HCT116 (cell line): ENCODE data around the gene NAA25. TPM values are rescaled to one million over a fixed set of nuclear protein-coding genes. Genes with fewer than 3 reads are reported as not detected.
"Not testable (repeated sequence)": the region's sequence is repeated elsewhere in the genome, so short reads cannot be mapped to it uniquely, and the experiment has no call there.

Experiments
- ATAC-seq: fragments of 200-7000 bp; cut with Tn5 transposase; 2 replicates; pipeline ENCODE4 v1.9.1; 2020; ENCODE audit warnings: mild to moderate bottlenecking, moderate library complexity
- BruUV-seq: library from RNA; stranded (reverse); fragments of 400-500 nt; replicated peaks from 2 replicates; lab custom pipeline; 2021; lab: Mats Ljungman, UMichigan
- CTCF ChIA-PET: fragments of 300-600 bp; sonication (Branson Sonifier 250); formaldehyde crosslinking; loops from one replicate; lab custom pipeline; 2021; ENCODE audit warnings: antibody characterized with exemption; lab: Charles Lee
- POLR2A ChIA-PET: fragments of 300-600, 350-600 bp; sonication (Branson Sonifier 250); formaldehyde crosslinking; loops from one replicate; lab custom pipeline; 2021; ENCODE audit warnings: antibody characterized with exemption; lab: Charles Lee
- RAD21 ChIA-PET, 2 experiments: fragments of 300-600 bp; sonication (Branson Sonifier 250); formaldehyde crosslinking; loops; one replicate each; lab custom pipeline; 2023; ENCODE audit warnings: low total read pairs in 2 of 2; ENCODE audit not compliant: uncharacterized antibody in 2 of 2, unreplicated experiment in 2 of 2, low non-redundant PET in 1 of 2; lab: Charles Lee
- DNase-seq: peaks from one replicate; pipeline ENCODE4 v3.0.0-alpha.2; 2010; ENCODE audit warnings: low read depth, low spot score
- H2AFZ ChIP-seq: fragments of 200-600 bp; shearing (Covaris generic), sonication (generic); 2 replicates; pipeline ENCODE4 v1.6.1; 2017; ENCODE audit warnings: low read depth, mixed run types, mixed read lengths, antibody characterized with exemption, low read length; ENCODE audit not compliant: poor library complexity, severe bottlenecking
- H3K27ac ChIP-seq: 2 replicates; pipeline ENCODE4 v1.5.1; 2012; ENCODE audit warnings: low read depth, low read length
- H3K27me3 ChIP-seq: fragments of 200-600 bp; sonication (generic); 2 replicates; pipeline ENCODE4 v1.6.1; 2016; ENCODE audit warnings: mixed run types, low read length, mixed read lengths; ENCODE audit not compliant: insufficient read depth
- H3K36me3 ChIP-seq, 2 experiments: fragments of 200-500 bp in 1 of 2; fragments of 200-600 bp in 1 of 2; sonication (Bioruptor generic) in 1 of 2; sonication (generic) in 1 of 2; 2 replicates each; pipeline versions ENCODE4 v1.5.1 to v1.6.1; 2014 to 2016; ENCODE audit warnings: low read length in 2 of 2, inconsistent platforms in 1 of 2, mixed read lengths in 1 of 2, mixed run types in 1 of 2; ENCODE audit not compliant: insufficient read depth in 2 of 2, control insufficient read depth in 1 of 2
- H3K4me1 ChIP-seq, 2 experiments: fragments of 200-600 bp in 1 of 2; sonication (generic) in 1 of 2; 2 replicates each; pipeline versions ENCODE4 v1.5.1 to v1.6.1; 2012 to 2017; ENCODE audit warnings: low read length in 2 of 2, inconsistent platforms in 1 of 2, mild to moderate bottlenecking in 1 of 2, mixed read lengths in 1 of 2, mixed run types in 1 of 2, moderate library complexity in 1 of 2; ENCODE audit not compliant: insufficient read depth in 2 of 2, control insufficient read depth in 1 of 2
- H3K4me2 ChIP-seq: fragments of 200-600 bp; sonication (generic); 2 replicates; pipeline ENCODE4 v1.6.1; 2017; ENCODE audit warnings: mixed run types, low read length, mixed read lengths
- H3K4me3 ChIP-seq, 2 experiments: fragments of 200-600 bp in 1 of 2; sonication (generic) in 1 of 2; replicated peaks in 1 of 2; 2 replicates each; pipeline ENCODE4 v1.5.1; 2011 to 2016; ENCODE audit warnings: low read length in 2 of 2, control low read depth in 1 of 2, low read depth in 1 of 2, mild to moderate bottlenecking in 1 of 2, mixed read lengths in 1 of 2, mixed run types in 1 of 2
- H3K79me2 ChIP-seq: fragments of 200-600 bp; sonication (generic); 2 replicates; pipeline ENCODE4 v1.6.1; 2017; ENCODE audit warnings: mild to moderate bottlenecking, mixed run types, low read length, moderate library complexity, mixed read lengths; ENCODE audit not compliant: insufficient read depth
- H3K9ac ChIP-seq: fragments of 200-600 bp; sonication (generic); 2 replicates; pipeline ENCODE4 v1.6.1; 2016; ENCODE audit warnings: low read length, mixed read lengths
- H3K9me2 ChIP-seq: fragments of 200-600 bp; sonication (generic), shearing (Covaris generic); 2 replicates; pipeline ENCODE4 v1.6.1; 2017; ENCODE audit warnings: mixed run types, mild to moderate bottlenecking, moderate library complexity; ENCODE audit not compliant: insufficient read depth
- H3K9me3 ChIP-seq, 2 experiments: fragments of 200-500 bp in 1 of 2; fragments of 200-600 bp in 1 of 2; sonication (Bioruptor generic) in 1 of 2; sonication (generic) in 1 of 2; 2 replicates each; pipeline ENCODE4 v1.6.1; 2014 to 2017; ENCODE audit warnings: low read length in 2 of 2, mixed read lengths in 2 of 2, inconsistent platforms in 1 of 2, low read depth in 1 of 2, mild to moderate bottlenecking in 1 of 2, mixed run types in 1 of 2, moderate library complexity in 1 of 2; ENCODE audit not compliant: control insufficient read depth in 1 of 2, insufficient read depth in 1 of 2
- H4K20me1 ChIP-seq: fragments of 200-600 bp; sonication (generic), shearing (Covaris generic); 2 replicates; pipeline ENCODE4 v1.6.1; 2017; ENCODE audit warnings: mixed run types, mild to moderate bottlenecking, moderate library complexity; ENCODE audit not compliant: insufficient read depth
- ATF3 ChIP-seq: IDR thresholded peaks from 2 replicates; pipeline ENCODE4 v1.6.1; 2012
- CEBPB ChIP-seq: IDR thresholded peaks from 2 replicates; pipeline ENCODE4 v1.6.1; 2012; ENCODE audit warnings: low read depth
- EGR1 ChIP-seq: IDR thresholded peaks from 2 replicates; pipeline ENCODE4 v1.6.1; 2012; ENCODE audit warnings: low read depth
- ELF1 ChIP-seq: IDR thresholded peaks from 2 replicates; pipeline ENCODE4 v1.6.1; 2012; ENCODE audit warnings: low read depth, borderline replicate concordance
- EZH2phosphoT487 ChIP-seq: fragments of 200-600 bp; IDR thresholded peaks from 2 replicates; pipeline ENCODE4 v1.6.1; 2018; ENCODE audit warnings: antibody characterized with exemption, borderline replicate concordance
- POLR2A ChIP-seq: IDR thresholded peaks from 2 replicates; pipeline ENCODE4 v1.7.0; 2011; ENCODE audit warnings: borderline replicate concordance; ENCODE audit not compliant: insufficient read depth, insufficient read length; ENCODE audit errors: extremely low read depth
- RAD21 ChIP-seq: IDR thresholded peaks from 2 replicates; pipeline ENCODE4 v1.6.1; 2012; ENCODE audit warnings: low read depth, mild to moderate bottlenecking
- SIN3A ChIP-seq: IDR thresholded peaks from 2 replicates; pipeline ENCODE4 v1.6.1; 2012; ENCODE audit warnings: low read depth
- YY1 ChIP-seq: IDR thresholded peaks from 2 replicates; pipeline ENCODE4 v1.6.1; 2011; ENCODE audit warnings: low read length, low read depth, moderate library complexity, mild to moderate bottlenecking; ENCODE audit not compliant: insufficient replicate concordance; ENCODE audit errors: extremely low read depth
- ZFX ChIP-seq: fragments of 450-650 bp; IDR thresholded peaks from 2 replicates; pipeline ENCODE4 v1.6.1; 2017
- intact Hi-C: fragments of 100-400 bp; cut with micrococcal nuclease; formaldehyde crosslinking; loops from 2 replicates; pipeline ENCODE4 v1.10.0; 2022
- total RNA-seq: library from RNA; stranded (reverse); gene quantifications from one replicate; pipeline ENCODE4 v1.2.1, GENCODE V29; 2021; ENCODE audit not compliant: unreplicated experiment

NAA25 gene
- total RNA-seq, 1 experiment from 2014 or later = 56.6 TPM

GRCh38 chr12:112046003-112046402 lies 62.6 kb downstream of the NAA25 start:
- ChIA-PET POLR2A (no interaction called here), CTCF (no interaction called here)
- H3K4me2 ChIP-seq = no peak overlapping the region
- H3K4me1 ChIP-seq = no peaks in the 10 kb centered on the region
- no peaks in the 10 kb centered on the region for H3K9me2 ChIP-seq
- no peaks in the 10 kb centered on the region for H3K9me3 ChIP-seq
- H4K20me1 ChIP-seq = no peaks in the 10 kb centered on the region; the same call in 1 of the 2 replicates
- H3K27ac ChIP-seq = no peak overlapping the region
- DNase-seq = no peak
- H3K27me3 ChIP-seq = no peaks in the 10 kb centered on the region
- no peak overlapping the region for H2AFZ ChIP-seq
- no peak for ATAC-seq
- no peak overlapping the region for H3K4me3 ChIP-seq
- no TSS peak for BruUV-seq
- TF ChIP-seq CEBPB = no peak
- no peak for TF ChIP-seq EZH2phosphoT487
- TF ChIP-seq ELF1 = no peak
- TF ChIP-seq ATF3 = no peak
- TF ChIP-seq POLR2A = no peak
- no peak for TF ChIP-seq EGR1
- no peak for TF ChIP-seq RAD21
- TF ChIP-seq SIN3A = no peak
- TF ChIP-seq ZFX = no peak
- TF ChIP-seq YY1 = no peak
- TF ChIP-seq, all 23 proteins: peak for 0
- RAD21 ChIA-PET = no interaction called here
- intact Hi-C loops = no loop called here
- peaks cover 33% of the 10 kb centered on the region for H3K79me2 ChIP-seq
- H3K36me3 ChIP-seq = peaks cover 64 to 68% of the 10 kb centered on the region in 2 experiments
- H3K9ac ChIP-seq = no peak overlapping the region

DNA sequence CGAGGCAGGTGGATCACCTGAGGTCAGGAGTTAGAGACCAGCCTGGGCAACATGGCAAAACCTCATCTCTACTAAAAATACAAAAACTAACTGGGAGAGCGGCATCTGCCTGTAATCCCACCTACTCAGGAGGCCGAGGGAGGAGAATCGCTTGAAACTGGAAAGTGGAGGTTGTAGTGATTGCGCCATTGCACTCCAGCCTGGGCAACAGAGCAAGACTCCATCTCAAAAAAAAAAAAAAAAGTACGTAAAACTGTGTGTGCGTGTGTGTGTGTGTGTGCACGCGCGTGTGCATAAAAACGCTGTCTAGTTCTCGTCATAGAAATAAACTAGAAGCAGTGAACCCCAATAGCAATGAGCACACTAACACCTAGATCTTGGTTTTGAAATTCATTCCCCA lies 72.0 kb downstream of the NAA25 start:
- H3K9ac ChIP-seq, ATAC-seq, H3K27ac ChIP-seq, H4K20me1 ChIP-seq, POLR2A ChIA-PET, H3K4me3 ChIP-seq, H2AFZ ChIP-seq, CTCF ChIA-PET, H3K9me3 ChIP-seq, H3K4me2 ChIP-seq, H3K9me2 ChIP-seq, RAD21 ChIA-PET, H3K27me3 ChIP-seq, BruUV-seq, H3K4me1 ChIP-seq, DNase-seq: not testable (repeated sequence)
- Histone ChIP-seq H3K36me3 (peaks cover 65 to 70% of the 10 kb centered on the region in 2 experiments), H3K79me2 (peaks cover 14% of the 10 kb centered on the region; the same call in 1 of the 2 replicates)
- intact Hi-C loops = loop anchor here (10.0 kb wide), 1 partner anchor 348 kb away; the partner anchor contains the start of gene HECTD4
